Thyroid gland (tissue), 4 donors: Measurements from ENCODE around the gene KRTAP1-3.

Source experiments
- CTCF ChIP-seq, 6 experiments: fragments of 200-600 bp in 3 of 6; fragments of 450-650 bp in 3 of 6; sonication (generic) in 3 of 6; IDR thresholded peaks; one replicate each; pipeline ENCODE4 v1.5.1; 2016 to 2019; ENCODE audit warnings: antibody characterized with exemption in 6 of 6, mild to moderate bottlenecking in 2 of 6, inconsistent platforms in 1 of 6, moderate library complexity in 1 of 6
- POLR2A ChIP-seq, 2 donors: fragments of 450-650 bp; IDR thresholded peaks; one replicate each; pipeline ENCODE4 v1.6.1; 2017; ENCODE audit warnings: antibody characterized with exemption in 2 of 2, mild to moderate bottlenecking in 2 of 2, moderate library complexity in 1 of 2

- no peak for TF ChIP-seq POLR2A (IDR thresholded peaks at IDR 0.05)
- TF ChIP-seq CTCF (IDR thresholded peaks at IDR 0.05): no peak
These were observed 39.6 kb downstream of the KRTAP1-3 start for GRCh38 chr17:40995116-40995515.
